Measurements from ENCODE around the gene ZNF783.

DNA sequence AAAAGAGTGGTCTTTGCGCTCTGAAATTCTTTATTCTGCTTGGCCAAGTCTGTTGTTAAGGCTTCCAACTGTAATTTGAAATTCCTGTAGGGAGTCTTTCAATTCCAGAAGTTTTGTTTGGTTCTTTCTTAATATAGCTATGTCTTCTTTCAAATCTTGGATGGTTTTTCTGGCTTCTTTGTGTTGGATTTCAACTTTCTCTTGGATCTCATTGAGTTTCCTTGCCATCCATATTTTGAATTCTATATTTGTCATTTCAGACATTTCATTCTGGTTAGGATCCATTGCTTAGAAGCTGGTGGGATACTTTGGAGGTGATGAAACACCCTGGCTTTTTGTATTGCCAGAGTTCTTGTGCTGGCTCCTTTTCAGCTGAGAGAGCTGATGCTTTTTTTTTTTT is 55.5 kb downstream of the ZNF783 start:
- TF ChIP-seq, protein P1, sequence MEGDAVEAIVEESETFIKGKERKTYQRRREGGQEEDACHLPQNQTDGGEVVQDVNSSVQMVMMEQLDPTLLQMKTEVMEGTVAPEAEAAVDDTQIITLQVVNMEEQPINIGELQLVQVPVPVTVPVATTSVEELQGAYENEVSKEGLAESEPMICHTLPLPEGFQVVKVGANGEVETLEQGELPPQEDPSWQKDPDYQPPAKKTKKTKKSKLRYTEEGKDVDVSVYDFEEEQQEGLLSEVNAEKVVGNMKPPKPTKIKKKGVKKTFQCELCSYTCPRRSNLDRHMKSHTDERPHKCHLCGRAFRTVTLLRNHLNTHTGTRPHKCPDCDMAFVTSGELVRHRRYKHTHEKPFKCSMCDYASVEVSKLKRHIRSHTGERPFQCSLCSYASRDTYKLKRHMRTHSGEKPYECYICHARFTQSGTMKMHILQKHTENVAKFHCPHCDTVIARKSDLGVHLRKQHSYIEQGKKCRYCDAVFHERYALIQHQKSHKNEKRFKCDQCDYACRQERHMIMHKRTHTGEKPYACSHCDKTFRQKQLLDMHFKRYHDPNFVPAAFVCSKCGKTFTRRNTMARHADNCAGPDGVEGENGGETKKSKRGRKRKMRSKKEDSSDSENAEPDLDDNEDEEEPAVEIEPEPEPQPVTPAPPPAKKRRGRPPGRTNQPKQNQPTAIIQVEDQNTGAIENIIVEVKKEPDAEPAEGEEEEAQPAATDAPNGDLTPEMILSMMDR (conservative IDR thresholded peaks at IDR 0.05; ENCODE audit: low read depth, low read length): no peak
- TF ChIP-seq EZH2 (IDR thresholded peaks at IDR 0.05; ENCODE audit: borderline replicate concordance, low read depth, low read length, poor library complexity, severe bottlenecking): no peak
